ENCODE data around the gene TEP1. TPM values are rescaled to one million over a fixed set of nuclear protein-coding genes. Genes with fewer than 3 reads are reported as not detected.
A peak's percentile ranks its signal among the peaks of the same experiment; 100 is the strongest.

The TEP1 gene
- total and polyA plus RNA-seq, 2 experiments from 2014 or later: 10.7 to 29.4 TPM

DNA sequence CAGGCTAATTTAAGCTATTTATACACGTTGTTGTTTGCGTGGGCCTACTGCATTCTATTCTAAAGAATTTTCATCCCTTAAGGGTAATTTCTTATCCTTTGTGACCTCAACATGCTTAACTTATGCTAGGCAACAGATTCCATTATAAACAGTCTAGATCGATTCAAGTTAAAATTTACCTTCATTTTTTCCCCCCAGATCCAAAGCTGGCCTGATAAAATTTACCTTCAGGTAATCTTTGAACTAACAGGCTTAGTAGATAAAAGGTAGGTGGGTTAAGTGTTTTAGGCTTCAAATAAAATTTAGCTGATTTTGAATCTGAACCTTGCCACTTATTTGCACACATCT, 79.8 kb downstream of the TEP1 start:
- Histone ChIP-seq H3K4me3 (no peak overlapping the region), H3K9me3 (ENCODE audit: low read depth) (no peaks in the 10 kb centered on the region), H2AFZ (peak overlapping the region; percentile 31), H3K9me2 (replicated peaks; ENCODE audit: insufficient read depth) (no peaks in the 10 kb centered on the region), H3K79me2 (peaks cover 37% of the 10 kb centered on the region), H3K4me1 (ENCODE audit: insufficient read depth) (peaks cover 4% of the 10 kb centered on the region), H3K27me3 (no peaks in the 10 kb centered on the region), H4K20me1 (ENCODE audit: insufficient read depth, poor library complexity, severe bottlenecking) (no peaks in the 10 kb centered on the region), H3K4me2 (peak overlapping the region; percentile 79), H3K27ac (peak overlapping the region; percentile 89), H3K36me3 (replicated peaks; ENCODE audit: insufficient read depth, low read depth) (no peaks in the 10 kb centered on the region)
- DNase-seq (ENCODE audit: low spot score): no peak
- TF ChIP-seq EZH2phosphoT487 (IDR thresholded peaks at IDR 0.05; ENCODE audit: low read depth, severe bottlenecking, unreplicated experiment) (no peak), EZH2 (IDR thresholded peaks at IDR 0.05; ENCODE audit: borderline replicate concordance) (no peak)
- TF ChIP-seq, protein P1, sequence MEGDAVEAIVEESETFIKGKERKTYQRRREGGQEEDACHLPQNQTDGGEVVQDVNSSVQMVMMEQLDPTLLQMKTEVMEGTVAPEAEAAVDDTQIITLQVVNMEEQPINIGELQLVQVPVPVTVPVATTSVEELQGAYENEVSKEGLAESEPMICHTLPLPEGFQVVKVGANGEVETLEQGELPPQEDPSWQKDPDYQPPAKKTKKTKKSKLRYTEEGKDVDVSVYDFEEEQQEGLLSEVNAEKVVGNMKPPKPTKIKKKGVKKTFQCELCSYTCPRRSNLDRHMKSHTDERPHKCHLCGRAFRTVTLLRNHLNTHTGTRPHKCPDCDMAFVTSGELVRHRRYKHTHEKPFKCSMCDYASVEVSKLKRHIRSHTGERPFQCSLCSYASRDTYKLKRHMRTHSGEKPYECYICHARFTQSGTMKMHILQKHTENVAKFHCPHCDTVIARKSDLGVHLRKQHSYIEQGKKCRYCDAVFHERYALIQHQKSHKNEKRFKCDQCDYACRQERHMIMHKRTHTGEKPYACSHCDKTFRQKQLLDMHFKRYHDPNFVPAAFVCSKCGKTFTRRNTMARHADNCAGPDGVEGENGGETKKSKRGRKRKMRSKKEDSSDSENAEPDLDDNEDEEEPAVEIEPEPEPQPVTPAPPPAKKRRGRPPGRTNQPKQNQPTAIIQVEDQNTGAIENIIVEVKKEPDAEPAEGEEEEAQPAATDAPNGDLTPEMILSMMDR (IDR thresholded peaks at IDR 0.05; ENCODE audit: poor library complexity): no peak
- WGBS (ENCODE audit: low lambda C conversion rate, missing lambda C conversion rate): 14% methylated on average over 3 of the region's 3 CpGs

DNA sequence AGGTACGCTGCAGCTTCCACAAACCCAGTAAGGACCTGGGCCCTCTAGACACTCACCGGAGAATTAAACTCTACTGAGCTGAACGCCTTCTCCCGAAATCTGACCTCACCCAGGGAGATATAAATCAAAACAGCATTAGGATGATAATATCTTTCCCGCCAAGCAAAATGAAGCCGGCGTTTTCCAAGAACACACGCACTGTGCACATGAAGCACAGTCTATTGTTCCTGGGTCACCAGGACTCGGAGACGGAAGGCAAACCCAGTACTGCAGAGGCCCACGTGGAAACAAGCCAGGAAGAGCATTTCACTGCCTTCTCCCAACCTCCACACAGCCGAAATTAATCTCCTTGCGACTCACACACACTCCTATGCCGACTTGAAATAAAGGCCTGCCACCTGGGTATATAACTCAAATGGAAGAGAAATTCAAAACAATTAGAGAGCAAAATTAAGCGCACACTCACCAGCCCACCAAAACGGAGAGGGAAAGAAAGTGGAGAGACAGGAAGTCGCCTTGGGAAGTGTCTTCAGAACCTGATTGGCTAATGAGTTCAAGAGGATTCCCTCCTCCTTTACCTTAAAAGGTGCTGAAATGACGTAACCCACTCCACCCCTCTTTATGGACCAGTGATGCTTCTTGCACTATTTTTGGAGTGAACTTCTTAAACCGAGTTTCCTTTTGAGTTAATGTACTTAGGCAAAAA, 80.4 kb downstream of the TEP1 start, which contains the start of gene CCNB1IP1:
CCNB1IP1 (minus strand) TSS at position 492 of the 706 bp plus-strand sequence. CDS start 16,756 bp downstream, outside the sequence.
- TF ChIP-seq EZH2 (IDR thresholded peaks at IDR 0.05; ENCODE audit: borderline replicate concordance) (no peak), EZH2phosphoT487 (IDR thresholded peaks at IDR 0.05; ENCODE audit: low read depth, severe bottlenecking, unreplicated experiment) (no peak)
- TF ChIP-seq, protein P1 (IDR thresholded peaks at IDR 0.05; ENCODE audit: poor library complexity): no peak
- peak within 1 kb of the TSS; percentile 79 for H3K4me2 ChIP-seq
- H2AFZ ChIP-seq: peak within 1 kb of the TSS; percentile 40
- H3K9me2 ChIP-seq (replicated peaks; ENCODE audit: insufficient read depth): no peaks in the 10 kb centered on the region
- no peaks in the 10 kb centered on the region for H3K9me3 ChIP-seq (ENCODE audit: low read depth)
- DNase-seq (ENCODE audit: low spot score): peak; percentile 90
- peaks cover 42% of the 10 kb centered on the region for H3K79me2 ChIP-seq
- no peaks in the 10 kb centered on the region for H3K27me3 ChIP-seq
- no peaks in the 10 kb centered on the region for H3K36me3 ChIP-seq (replicated peaks; ENCODE audit: insufficient read depth, low read depth)
- no peaks in the 10 kb centered on the region for H4K20me1 ChIP-seq (ENCODE audit: insufficient read depth, poor library complexity, severe bottlenecking)
- peak within 1 kb of the TSS; percentile 89 for H3K27ac ChIP-seq
- WGBS (ENCODE audit: low lambda C conversion rate, missing lambda C conversion rate): 1% methylated on average over 19 of the region's 19 CpGs
- H3K4me1 ChIP-seq (ENCODE audit: insufficient read depth): peaks cover 4% of the 10 kb centered on the region
- peak within 1 kb of the TSS; percentile 67 for H3K4me3 ChIP-seq

DNA sequence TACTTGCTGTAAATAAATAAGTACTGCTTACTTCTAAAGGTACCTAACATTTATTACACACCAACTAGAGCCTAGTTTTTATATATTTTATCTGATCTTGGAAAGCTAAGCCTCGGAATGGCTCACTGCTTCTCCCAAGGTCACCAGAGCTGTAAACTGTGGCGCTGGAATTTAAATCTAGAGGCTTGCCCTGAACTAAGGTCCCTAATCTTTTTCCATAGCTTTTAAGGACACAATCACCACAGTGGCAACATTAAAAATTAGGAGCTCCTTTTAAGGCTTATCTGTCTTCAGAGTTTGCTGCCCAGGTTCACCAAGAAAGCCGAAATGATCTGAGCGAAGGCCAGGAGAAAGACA, 80.9 kb downstream of the TEP1 start:
- DNase-seq (ENCODE audit: low spot score): peak; percentile 56
- Histone ChIP-seq H3K9me3 (ENCODE audit: low read depth) (no peaks in the 10 kb centered on the region), H3K79me2 (peaks cover 44% of the 10 kb centered on the region), H3K4me1 (ENCODE audit: insufficient read depth) (peaks cover 4% of the 10 kb centered on the region), H3K27me3 (no peaks in the 10 kb centered on the region), H4K20me1 (ENCODE audit: insufficient read depth, poor library complexity, severe bottlenecking) (no peaks in the 10 kb centered on the region), H3K36me3 (replicated peaks; ENCODE audit: insufficient read depth, low read depth) (no peaks in the 10 kb centered on the region), H3K27ac (peak overlapping the region; percentile 89), H3K4me2 (peak overlapping the region; percentile 79), H2AFZ (peak overlapping the region; percentile 40), H3K9me2 (replicated peaks; ENCODE audit: insufficient read depth) (no peaks in the 10 kb centered on the region), H3K4me3 (peak overlapping the region; percentile 67)
- WGBS (ENCODE audit: low lambda C conversion rate, missing lambda C conversion rate): 0% methylated on average over 4 of the region's 4 CpGs
- TF ChIP-seq EZH2phosphoT487 (IDR thresholded peaks at IDR 0.05; ENCODE audit: low read depth, severe bottlenecking, unreplicated experiment): no peak
- TF ChIP-seq, protein P1 (IDR thresholded peaks at IDR 0.05; ENCODE audit: poor library complexity): no peak
- no peak for TF ChIP-seq EZH2 (IDR thresholded peaks at IDR 0.05; ENCODE audit: borderline replicate concordance)
